IMR-90 (cell line): ENCODE data around the gene NOP16.

Experiments
- ELK1 ChIP-seq: fragments of 150-350 bp; IDR thresholded peaks from 2 replicates; pipeline ENCODE4 v1.6.1; 2016; ENCODE audit warnings: low read depth, mild to moderate bottlenecking, low read length, moderate library complexity, borderline replicate concordance
- TF ChIP-seq, protein P1 (sequence below): conservative IDR thresholded peaks from 2 replicates; pipeline ENCODE4 v1.5.1; 2012; ENCODE audit warnings: mild to moderate bottlenecking, low read depth, low read length, improper control_type of control experiment

GRCh38 chr5:176379881-176380280, 8.5 kb downstream of the NOP16 start:
- TF ChIP-seq, protein P1, sequence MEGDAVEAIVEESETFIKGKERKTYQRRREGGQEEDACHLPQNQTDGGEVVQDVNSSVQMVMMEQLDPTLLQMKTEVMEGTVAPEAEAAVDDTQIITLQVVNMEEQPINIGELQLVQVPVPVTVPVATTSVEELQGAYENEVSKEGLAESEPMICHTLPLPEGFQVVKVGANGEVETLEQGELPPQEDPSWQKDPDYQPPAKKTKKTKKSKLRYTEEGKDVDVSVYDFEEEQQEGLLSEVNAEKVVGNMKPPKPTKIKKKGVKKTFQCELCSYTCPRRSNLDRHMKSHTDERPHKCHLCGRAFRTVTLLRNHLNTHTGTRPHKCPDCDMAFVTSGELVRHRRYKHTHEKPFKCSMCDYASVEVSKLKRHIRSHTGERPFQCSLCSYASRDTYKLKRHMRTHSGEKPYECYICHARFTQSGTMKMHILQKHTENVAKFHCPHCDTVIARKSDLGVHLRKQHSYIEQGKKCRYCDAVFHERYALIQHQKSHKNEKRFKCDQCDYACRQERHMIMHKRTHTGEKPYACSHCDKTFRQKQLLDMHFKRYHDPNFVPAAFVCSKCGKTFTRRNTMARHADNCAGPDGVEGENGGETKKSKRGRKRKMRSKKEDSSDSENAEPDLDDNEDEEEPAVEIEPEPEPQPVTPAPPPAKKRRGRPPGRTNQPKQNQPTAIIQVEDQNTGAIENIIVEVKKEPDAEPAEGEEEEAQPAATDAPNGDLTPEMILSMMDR, result no peak
- no peak for TF ChIP-seq ELK1
